Measurements from ENCODE around the gene GPR26. TPM values are rescaled to one million over a fixed set of nuclear protein-coding genes. Genes with fewer than 3 reads are reported as not detected.

The GPR26 gene
- polyA plus RNA-seq, 1 experiment = 0.01 TPM

GRCh38 chr10:123721441-123722049, 55.4 kb downstream of the GPR26 start:
- POLR2A ChIA-PET = no interaction called here
- Histone ChIP-seq H3K4me3 (ENCODE audit: low read depth, low read length) (no peak overlapping the region), H3K36me3 (ENCODE audit: control insufficient read depth, insufficient read depth, low read length) (no peaks in the 10 kb centered on the region), H3K27me3 (ENCODE audit: control insufficient read depth, insufficient read depth, low read length) (no peaks in the 10 kb centered on the region)
- DNase-seq (ENCODE audit: low read depth) = no peak
- CTCF ChIA-PET = no interaction called here
- no peak for TF ChIP-seq CTCF (IDR thresholded peaks at IDR 0.05; ENCODE audit: insufficient read depth, low read depth, low read length)

DNA sequence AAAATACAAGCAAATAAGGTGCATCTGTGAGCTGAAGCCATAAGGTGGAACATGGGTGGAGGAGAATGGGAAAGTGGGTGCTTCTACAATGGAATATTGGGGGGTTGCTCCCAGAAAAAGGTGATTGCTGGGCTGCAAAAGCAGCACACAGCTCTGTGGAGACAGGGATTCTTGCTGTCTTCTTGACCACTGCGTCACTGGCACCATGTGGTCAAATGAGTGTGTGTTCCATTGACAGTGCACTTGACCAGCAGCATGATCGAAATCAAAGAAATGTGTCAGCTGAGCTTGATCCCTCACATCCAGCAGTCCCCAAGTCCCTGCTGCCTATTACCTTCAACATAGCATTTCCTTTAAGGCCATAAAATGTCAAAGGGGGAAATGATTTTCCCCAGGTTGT, 56.2 kb downstream of the GPR26 start:
- TF ChIP-seq CTCF (IDR thresholded peaks at IDR 0.05; ENCODE audit: insufficient read depth, low read depth, low read length) = no peak
- CTCF ChIA-PET = no interaction called here
- POLR2A ChIA-PET = no interaction called here
- no peak for DNase-seq (ENCODE audit: low read depth)
- H3K4me3 ChIP-seq (ENCODE audit: low read depth, low read length) = no peak overlapping the region
- no peaks in the 10 kb centered on the region for H3K36me3 ChIP-seq (ENCODE audit: control insufficient read depth, insufficient read depth, low read length)
- H3K27me3 ChIP-seq (ENCODE audit: control insufficient read depth, insufficient read depth, low read length) = no peaks in the 10 kb centered on the region

GRCh38 chr10:123724747-123725146, 58.6 kb downstream of the GPR26 start:
- TF ChIP-seq CTCF (IDR thresholded peaks at IDR 0.05; ENCODE audit: insufficient read depth, low read depth, low read length) = no peak
- no peak for DNase-seq (ENCODE audit: low read depth)
- POLR2A ChIA-PET = no interaction called here
- no peaks in the 10 kb centered on the region for H3K36me3 ChIP-seq (ENCODE audit: control insufficient read depth, insufficient read depth, low read length)
- CTCF ChIA-PET = no interaction called here
- no peak overlapping the region for H3K4me3 ChIP-seq (ENCODE audit: low read depth, low read length)
- H3K27me3 ChIP-seq (ENCODE audit: control insufficient read depth, insufficient read depth, low read length) = no peaks in the 10 kb centered on the region

GRCh38 chr10:123726381-123726780, 60.2 kb downstream of the GPR26 start:
- DNase-seq (ENCODE audit: low read depth) = no peak
- ChIA-PET CTCF (no interaction called here), POLR2A (no interaction called here)
- TF ChIP-seq CTCF (IDR thresholded peaks at IDR 0.05; ENCODE audit: insufficient read depth, low read depth, low read length) = no peak
- Histone ChIP-seq H3K27me3 (ENCODE audit: control insufficient read depth, insufficient read depth, low read length) (no peaks in the 10 kb centered on the region), H3K36me3 (ENCODE audit: control insufficient read depth, insufficient read depth, low read length) (no peaks in the 10 kb centered on the region), H3K4me3 (ENCODE audit: low read depth, low read length) (no peak overlapping the region)

DNA sequence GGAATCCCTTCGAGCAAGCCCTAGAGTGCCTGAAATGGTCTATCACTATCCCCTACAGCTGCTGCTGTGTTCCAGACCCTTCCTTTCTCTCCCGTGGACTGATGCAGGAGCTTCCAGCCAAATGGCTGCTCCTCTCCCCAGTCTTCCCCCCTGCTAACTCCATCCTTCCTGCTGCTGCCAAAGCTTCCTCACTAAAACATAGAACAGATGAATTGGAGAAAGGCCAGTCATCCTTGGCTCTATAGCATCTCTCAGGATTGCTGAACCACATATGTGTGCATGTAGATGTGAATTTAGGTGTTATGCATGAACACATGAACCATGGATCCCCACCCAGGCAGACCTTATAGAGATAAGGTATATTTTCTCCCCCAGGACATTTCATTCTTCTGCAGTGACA, 60.7 kb downstream of the GPR26 start:
- CTCF ChIA-PET = no interaction called here
- no peaks in the 10 kb centered on the region for H3K27me3 ChIP-seq (ENCODE audit: control insufficient read depth, insufficient read depth, low read length)
- TF ChIP-seq CTCF (IDR thresholded peaks at IDR 0.05; ENCODE audit: insufficient read depth, low read depth, low read length) = no peak
- H3K4me3 ChIP-seq (ENCODE audit: low read depth, low read length) = no peak overlapping the region
- DNase-seq (ENCODE audit: low read depth) = no peak
- H3K36me3 ChIP-seq (ENCODE audit: control insufficient read depth, insufficient read depth, low read length) = no peaks in the 10 kb centered on the region
- POLR2A ChIA-PET = no interaction called here
